Right lobe of liver (tissue), 4 donors: ENCODE measurements around the gene CCDC181.

Source experiments
- POLR2A ChIP-seq: fragments of 450-650 bp; IDR thresholded peaks from one replicate; pipeline ENCODE4 v1.6.1; 2017; ENCODE audit warnings: antibody characterized with exemption, mild to moderate bottlenecking
- TF ChIP-seq, protein P1 (sequence below), 4 donors: fragments of 200-600 bp in 3 of 4; fragments of 450-650 bp in 1 of 4; IDR thresholded peaks; one replicate each; pipeline versions ENCODE4 v1.5.1 to v1.8.0; 2016 to 2022; ENCODE audit warnings: antibody characterized with exemption in 4 of 4, mild to moderate bottlenecking in 2 of 4
- donor health status: DM: no; HTN: no; CAD: no.
- donor health status: DM: no; HTN: no; CAD: no.
- donor health status: DM: no; HTN: yes; CAD: no.

DNA sequence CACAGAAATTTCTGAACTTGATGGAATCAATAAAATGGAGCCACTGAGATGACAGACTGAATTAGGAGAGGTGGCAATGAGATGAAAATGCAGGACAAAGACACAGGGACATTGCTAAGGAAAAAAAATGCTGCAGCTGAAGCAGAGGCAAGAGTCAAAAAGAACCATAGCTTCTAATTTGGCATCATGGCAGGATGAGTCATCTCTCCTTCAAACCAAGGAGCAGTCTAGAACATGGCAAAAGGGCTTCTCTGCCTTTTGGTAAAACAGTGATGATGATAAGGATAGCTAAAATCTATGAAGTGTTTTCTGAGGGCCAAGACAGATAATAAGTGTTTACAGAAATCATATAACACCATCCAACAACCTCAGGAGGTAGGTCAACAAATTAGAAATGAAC is 41.7 kb upstream of the CCDC181 start:
- TF ChIP-seq, protein P1, sequence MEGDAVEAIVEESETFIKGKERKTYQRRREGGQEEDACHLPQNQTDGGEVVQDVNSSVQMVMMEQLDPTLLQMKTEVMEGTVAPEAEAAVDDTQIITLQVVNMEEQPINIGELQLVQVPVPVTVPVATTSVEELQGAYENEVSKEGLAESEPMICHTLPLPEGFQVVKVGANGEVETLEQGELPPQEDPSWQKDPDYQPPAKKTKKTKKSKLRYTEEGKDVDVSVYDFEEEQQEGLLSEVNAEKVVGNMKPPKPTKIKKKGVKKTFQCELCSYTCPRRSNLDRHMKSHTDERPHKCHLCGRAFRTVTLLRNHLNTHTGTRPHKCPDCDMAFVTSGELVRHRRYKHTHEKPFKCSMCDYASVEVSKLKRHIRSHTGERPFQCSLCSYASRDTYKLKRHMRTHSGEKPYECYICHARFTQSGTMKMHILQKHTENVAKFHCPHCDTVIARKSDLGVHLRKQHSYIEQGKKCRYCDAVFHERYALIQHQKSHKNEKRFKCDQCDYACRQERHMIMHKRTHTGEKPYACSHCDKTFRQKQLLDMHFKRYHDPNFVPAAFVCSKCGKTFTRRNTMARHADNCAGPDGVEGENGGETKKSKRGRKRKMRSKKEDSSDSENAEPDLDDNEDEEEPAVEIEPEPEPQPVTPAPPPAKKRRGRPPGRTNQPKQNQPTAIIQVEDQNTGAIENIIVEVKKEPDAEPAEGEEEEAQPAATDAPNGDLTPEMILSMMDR (IDR thresholded peaks at IDR 0.05), result no peak
- TF ChIP-seq POLR2A, result no peak
